Measurements from ENCODE around the gene ADAMTS17.

DNA sequence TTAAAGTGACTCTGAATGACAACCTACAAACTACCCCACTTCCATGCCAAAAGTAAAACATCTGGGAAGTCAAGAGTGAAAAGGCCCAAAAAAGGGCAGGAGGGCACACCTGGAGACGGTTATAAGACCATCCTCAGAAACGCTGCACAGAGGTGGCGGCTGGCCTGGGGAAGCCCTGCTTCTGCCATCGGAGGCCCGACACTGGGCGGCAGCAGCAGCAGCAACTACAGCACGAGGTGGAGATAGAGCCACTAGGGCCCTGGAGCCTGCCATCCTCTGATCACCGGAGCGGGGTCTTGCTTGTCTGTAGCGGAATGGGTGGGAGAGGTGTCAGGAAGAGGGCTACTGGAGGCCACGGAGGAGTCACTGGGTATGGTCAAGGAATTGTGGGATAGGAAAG is 283.3 kb downstream of the ADAMTS17 start:
- TF ChIP-seq, protein P1, sequence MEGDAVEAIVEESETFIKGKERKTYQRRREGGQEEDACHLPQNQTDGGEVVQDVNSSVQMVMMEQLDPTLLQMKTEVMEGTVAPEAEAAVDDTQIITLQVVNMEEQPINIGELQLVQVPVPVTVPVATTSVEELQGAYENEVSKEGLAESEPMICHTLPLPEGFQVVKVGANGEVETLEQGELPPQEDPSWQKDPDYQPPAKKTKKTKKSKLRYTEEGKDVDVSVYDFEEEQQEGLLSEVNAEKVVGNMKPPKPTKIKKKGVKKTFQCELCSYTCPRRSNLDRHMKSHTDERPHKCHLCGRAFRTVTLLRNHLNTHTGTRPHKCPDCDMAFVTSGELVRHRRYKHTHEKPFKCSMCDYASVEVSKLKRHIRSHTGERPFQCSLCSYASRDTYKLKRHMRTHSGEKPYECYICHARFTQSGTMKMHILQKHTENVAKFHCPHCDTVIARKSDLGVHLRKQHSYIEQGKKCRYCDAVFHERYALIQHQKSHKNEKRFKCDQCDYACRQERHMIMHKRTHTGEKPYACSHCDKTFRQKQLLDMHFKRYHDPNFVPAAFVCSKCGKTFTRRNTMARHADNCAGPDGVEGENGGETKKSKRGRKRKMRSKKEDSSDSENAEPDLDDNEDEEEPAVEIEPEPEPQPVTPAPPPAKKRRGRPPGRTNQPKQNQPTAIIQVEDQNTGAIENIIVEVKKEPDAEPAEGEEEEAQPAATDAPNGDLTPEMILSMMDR (IDR thresholded peaks at IDR 0.05 in 2 of 3, conservative IDR thresholded peaks at IDR 0.05 in 1 of 3; ENCODE audit: borderline replicate concordance in 1 of 3, insufficient read depth in 1 of 3, low read depth in 2 of 3, low read length in 2 of 3) = no peak
- TF ChIP-seq SRF (IDR thresholded peaks at IDR 0.05; ENCODE audit: low read depth) (no peak), POLR2A (IDR thresholded peaks at IDR 0.05; ENCODE audit: borderline replicate concordance, extremely low read depth, insufficient read depth, insufficient read length) (no peak), POLR2AphosphoS5 (IDR thresholded peaks at IDR 0.05; ENCODE audit: low read depth, low read length) (no peak), ZNF274 (IDR thresholded peaks at IDR 0.05; ENCODE audit: low read depth, low read length) (no peak), EZH2phosphoT487 (IDR thresholded peaks at IDR 0.05; ENCODE audit: borderline replicate concordance) (no peak)

Data from HCT116 (cell line).